Liver (tissue), 9 donors: ENCODE results near the gene SERPINF2. TPM values are rescaled to one million over a fixed set of nuclear protein-coding genes. Genes with fewer than 3 reads are reported as not detected.
A peak's percentile ranks its signal among the peaks of the same experiment; 100 is the strongest.

Source experiments
- DNase-seq: peaks from one replicate; pipeline ENCODE4 v3.0.0-alpha.2; 2017; ENCODE audit warnings: low spot score
- H3K27ac ChIP-seq, 2 donors: one replicate each; pipeline ENCODE4 v1.7.0; 2013; ENCODE audit warnings: inconsistent platforms in 2 of 2, low read length in 2 of 2, control low read depth in 1 of 2, low read depth in 1 of 2, mild to moderate bottlenecking in 1 of 2
- H3K27me3 ChIP-seq, 4 donors: one replicate each; pipeline versions ENCODE4 v1.6.1 to v1.7.0; 2013; ENCODE audit warnings: low read length in 3 of 4, inconsistent platforms in 1 of 4, mild to moderate bottlenecking in 1 of 4, moderate library complexity in 1 of 4; ENCODE audit not compliant: control insufficient read depth in 4 of 4, insufficient read depth in 4 of 4
- H3K36me3 ChIP-seq, 4 donors: one replicate each; pipeline versions ENCODE4 v1.6.1 to v1.7.0; 2013; ENCODE audit warnings: low read length in 3 of 4, mild to moderate bottlenecking in 3 of 4, low read depth in 1 of 4, moderate library complexity in 1 of 4; ENCODE audit not compliant: control insufficient read depth in 4 of 4, insufficient read depth in 3 of 4
- H3K4me1 ChIP-seq, 4 donors: one replicate each; pipeline versions ENCODE4 v1.6.1 to v1.7.0; 2013; ENCODE audit warnings: low read length in 3 of 4, mild to moderate bottlenecking in 3 of 4, moderate library complexity in 1 of 4; ENCODE audit not compliant: control insufficient read depth in 4 of 4, insufficient read depth in 4 of 4
- H3K4me3 ChIP-seq, 3 donors: one replicate each; pipeline versions ENCODE4 v1.6.1 to v1.7.0; 2013; ENCODE audit warnings: low read length in 3 of 3, control low read depth in 1 of 3, low read depth in 1 of 3, mild to moderate bottlenecking in 1 of 3
- H3K9ac ChIP-seq, 2 donors: one replicate each; pipeline ENCODE4 v1.7.0; 2013; ENCODE audit warnings: low read length in 2 of 2, mild to moderate bottlenecking in 2 of 2, moderate library complexity in 2 of 2, control low read depth in 1 of 2, low read depth in 1 of 2
- H3K9me3 ChIP-seq, 4 donors: one replicate each; pipeline versions ENCODE4 v1.6.1 to v1.7.0; 2013; ENCODE audit warnings: low read length in 3 of 4; ENCODE audit not compliant: control insufficient read depth in 4 of 4
- ATF3 ChIP-seq: IDR thresholded peaks from 2 replicates; pipeline ENCODE4 v1.6.1; 2016; ENCODE audit warnings: antibody characterized with exemption
- CTCF ChIP-seq: fragments of 150-350 bp; IDR thresholded peaks from 2 replicates; pipeline ENCODE4 v1.5.1; 2017; ENCODE audit warnings: improper control_type of control experiment, low read depth, low read length; ENCODE audit not compliant: missing input control
- EGR1 ChIP-seq, 2 donors: IDR thresholded peaks; 2 replicates each; pipeline ENCODE4 v1.6.1; 2016 to 2018; ENCODE audit warnings: antibody characterized with exemption in 2 of 2, low read depth in 2 of 2
- FOXA1 ChIP-seq: IDR thresholded peaks from 2 replicates; pipeline ENCODE4 v1.6.1; 2016; ENCODE audit warnings: antibody characterized with exemption
- FOXA2 ChIP-seq: IDR thresholded peaks from 2 replicates; pipeline ENCODE4 v1.6.1; 2016; ENCODE audit warnings: antibody characterized with exemption
- GABPA ChIP-seq, 2 donors: IDR thresholded peaks in 1 of 2; conservative IDR thresholded peaks in 1 of 2; 2 replicates each; pipeline ENCODE4 v1.6.1; 2016; ENCODE audit warnings: antibody characterized with exemption in 2 of 2, mild to moderate bottlenecking in 1 of 2, moderate library complexity in 1 of 2
- HNF4A ChIP-seq, 2 donors: conservative IDR thresholded peaks; 2 replicates each; pipeline ENCODE4 v1.6.1; 2016; ENCODE audit warnings: antibody characterized with exemption in 2 of 2, mild to moderate bottlenecking in 2 of 2
- HNF4G ChIP-seq: IDR thresholded peaks from 2 replicates; pipeline ENCODE4 v1.6.1; 2016; ENCODE audit warnings: antibody characterized with exemption
- JUND ChIP-seq, 2 donors: IDR thresholded peaks; 2 replicates each; pipeline ENCODE4 v1.6.1; 2016; ENCODE audit warnings: antibody characterized with exemption in 2 of 2
- MAX ChIP-seq: IDR thresholded peaks from 2 replicates; pipeline ENCODE4 v1.6.1; 2016; ENCODE audit warnings: antibody characterized with exemption
- NR2F2 ChIP-seq: IDR thresholded peaks from 2 replicates; pipeline ENCODE4 v1.6.1; 2016; ENCODE audit warnings: antibody characterized with exemption
- RAD21 ChIP-seq, 2 donors: IDR thresholded peaks; 2 replicates each; pipeline ENCODE4 v1.6.1; 2016; ENCODE audit warnings: antibody characterized with exemption in 2 of 2, mild to moderate bottlenecking in 2 of 2
- REST ChIP-seq: IDR thresholded peaks from 2 replicates; pipeline ENCODE4 v1.6.1; 2016; ENCODE audit warnings: antibody characterized with exemption, mild to moderate bottlenecking
- RXRA ChIP-seq, 2 donors: IDR thresholded peaks; 2 replicates each; pipeline ENCODE4 v1.6.1; 2017 to 2018; ENCODE audit warnings: antibody characterized with exemption in 2 of 2, mild to moderate bottlenecking in 1 of 2
- SP1 ChIP-seq: IDR thresholded peaks from 2 replicates; pipeline ENCODE4 v1.6.1; 2018; ENCODE audit warnings: antibody characterized with exemption, mild to moderate bottlenecking
- TAF1 ChIP-seq: conservative IDR thresholded peaks from 2 replicates; pipeline ENCODE4 v1.6.1; 2016; ENCODE audit warnings: antibody characterized with exemption, mild to moderate bottlenecking
- YY1 ChIP-seq: IDR thresholded peaks from 2 replicates; pipeline ENCODE4 v1.6.1; 2016; ENCODE audit warnings: antibody characterized with exemption, mild to moderate bottlenecking
- ZBTB33 ChIP-seq: IDR thresholded peaks from 2 replicates; pipeline ENCODE4 v1.6.1; 2016; ENCODE audit warnings: antibody characterized with exemption
- WGBS: extraction: QIAGEN DNeasy Blood & Tissue Kit; methylation state at CpG from one replicate; pipeline ENCODE4 v1.1.7; 2013; 5-methylcytosine and 5-hydroxymethylcytosine counted together
- polyA plus RNA-seq, 2 donors: library from polyadenylated mRNA; stranded (reverse) in 1 of 2; unstranded in 1 of 2; fragments of 200-250 nt in 1 of 2; fragments of >200 nt in 1 of 2; fragmentation: Nextera tagmentation in 1 of 2; extraction: Ambion mirVana in 1 of 2; gene quantifications; one replicate each; pipeline versions ENCODE4 v1.2.1 to v1.2.3, GENCODE V29; 2013 to 2015
- total RNA-seq, 2 donors: library from RNA; depleted of rRNA; stranded (reverse); fragments of >200 nt; gene quantifications; one replicate each; pipeline ENCODE4 v1.2.3, GENCODE V29; 2014
- donor health status: healthy.
- donor health status: healthy.
- donor health status: healthy.
- donor health status: healthy.
- donor health status: healthy.

Gene SERPINF2
- total and polyA plus RNA-seq, 4 donors = 477 to 1,248 (median 675) TPM

GRCh38 chr17:1773696-1774181 is 31.1 kb downstream of the SERPINF2 start:
- Histone ChIP-seq H3K27me3 (no peaks in the 10 kb centered on the region), H3K36me3 (peaks cover 10 to 64% (median 43%) of the 10 kb centered on the region in 4 donors), H3K9ac (no peak overlapping the region), H3K4me3 (no peak overlapping the region), H3K27ac (peak overlapping the region in 1 of 2 donors; percentile 31), H3K9me3 (no peaks in the 10 kb centered on the region), H3K4me1 (peaks cover 0 to 3% (median 0%) of the 10 kb centered on the region in 4 donors)
- DNase-seq = no peak
- TF ChIP-seq FOXA1 (no peak), MAX (no peak), FOXA2 (no peak), SP1 (no peak), CTCF (no peak), GABPA (IDR thresholded peaks at IDR 0.05 in 1 of 2, conservative IDR thresholded peaks at IDR 0.05 in 1 of 2) (no peak), ZBTB33 (no peak), YY1 (no peak), JUND (IDR thresholded peaks at IDR 0.05) (no peak), EGR1 (IDR thresholded peaks at IDR 0.05; ENCODE audit: low read depth in 2 of 2) (no peak), HNF4G (no peak), ATF3 (no peak), RXRA (IDR thresholded peaks at IDR 0.05) (no peak), HNF4A (conservative IDR thresholded peaks at IDR 0.05) (no peak), TAF1 (no peak), NR2F2 (no peak), RAD21 (IDR thresholded peaks at IDR 0.05) (no peak), REST (no peak)
- WGBS = 58% methylated on average over 7 of the region's 7 CpGs
